ENCODE measurements around the gene GRAMD1A.

GRAMD1A gene

DNA sequence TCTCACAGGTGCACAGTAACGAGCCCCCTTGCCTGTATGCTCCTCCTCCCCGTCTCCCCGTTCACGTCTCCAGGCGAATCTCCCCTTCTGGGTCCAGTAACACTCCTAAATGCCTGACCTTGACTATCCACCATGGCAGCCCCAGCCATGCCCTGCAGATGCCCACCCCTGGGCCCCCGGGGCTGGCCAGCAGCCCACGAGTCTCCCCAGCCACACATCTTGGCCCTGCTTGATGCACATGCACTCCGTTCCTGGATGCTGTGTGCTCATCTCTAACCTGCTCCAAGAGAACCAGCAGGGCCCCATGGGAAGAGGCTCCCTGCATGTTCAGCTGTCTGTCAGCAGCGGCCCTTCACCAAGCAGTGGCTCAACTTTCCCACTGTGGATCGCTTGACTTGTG lies 73.4 kb downstream of the GRAMD1A start:
- TF ChIP-seq, protein P1, sequence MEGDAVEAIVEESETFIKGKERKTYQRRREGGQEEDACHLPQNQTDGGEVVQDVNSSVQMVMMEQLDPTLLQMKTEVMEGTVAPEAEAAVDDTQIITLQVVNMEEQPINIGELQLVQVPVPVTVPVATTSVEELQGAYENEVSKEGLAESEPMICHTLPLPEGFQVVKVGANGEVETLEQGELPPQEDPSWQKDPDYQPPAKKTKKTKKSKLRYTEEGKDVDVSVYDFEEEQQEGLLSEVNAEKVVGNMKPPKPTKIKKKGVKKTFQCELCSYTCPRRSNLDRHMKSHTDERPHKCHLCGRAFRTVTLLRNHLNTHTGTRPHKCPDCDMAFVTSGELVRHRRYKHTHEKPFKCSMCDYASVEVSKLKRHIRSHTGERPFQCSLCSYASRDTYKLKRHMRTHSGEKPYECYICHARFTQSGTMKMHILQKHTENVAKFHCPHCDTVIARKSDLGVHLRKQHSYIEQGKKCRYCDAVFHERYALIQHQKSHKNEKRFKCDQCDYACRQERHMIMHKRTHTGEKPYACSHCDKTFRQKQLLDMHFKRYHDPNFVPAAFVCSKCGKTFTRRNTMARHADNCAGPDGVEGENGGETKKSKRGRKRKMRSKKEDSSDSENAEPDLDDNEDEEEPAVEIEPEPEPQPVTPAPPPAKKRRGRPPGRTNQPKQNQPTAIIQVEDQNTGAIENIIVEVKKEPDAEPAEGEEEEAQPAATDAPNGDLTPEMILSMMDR (IDR thresholded peaks at IDR 0.05; ENCODE audit: low read depth, low read length): no peak
- no peak overlapping the region for H3K4me3 ChIP-seq (replicated peaks in 1 of 2; ENCODE audit: low read depth in 2 of 2, low read length in 2 of 2)
- DNase-seq (ENCODE audit: low read depth in 2 of 2): no peak

GRCh38 chr19:35073941-35074340 lies 73.8 kb downstream of the GRAMD1A start:
- no peak for DNase-seq (ENCODE audit: low read depth in 2 of 2)
- TF ChIP-seq, protein P1 (IDR thresholded peaks at IDR 0.05; ENCODE audit: low read depth, low read length): no peak
- no peak overlapping the region for H3K4me3 ChIP-seq (replicated peaks in 1 of 2; ENCODE audit: low read depth in 2 of 2, low read length in 2 of 2)

DNA sequence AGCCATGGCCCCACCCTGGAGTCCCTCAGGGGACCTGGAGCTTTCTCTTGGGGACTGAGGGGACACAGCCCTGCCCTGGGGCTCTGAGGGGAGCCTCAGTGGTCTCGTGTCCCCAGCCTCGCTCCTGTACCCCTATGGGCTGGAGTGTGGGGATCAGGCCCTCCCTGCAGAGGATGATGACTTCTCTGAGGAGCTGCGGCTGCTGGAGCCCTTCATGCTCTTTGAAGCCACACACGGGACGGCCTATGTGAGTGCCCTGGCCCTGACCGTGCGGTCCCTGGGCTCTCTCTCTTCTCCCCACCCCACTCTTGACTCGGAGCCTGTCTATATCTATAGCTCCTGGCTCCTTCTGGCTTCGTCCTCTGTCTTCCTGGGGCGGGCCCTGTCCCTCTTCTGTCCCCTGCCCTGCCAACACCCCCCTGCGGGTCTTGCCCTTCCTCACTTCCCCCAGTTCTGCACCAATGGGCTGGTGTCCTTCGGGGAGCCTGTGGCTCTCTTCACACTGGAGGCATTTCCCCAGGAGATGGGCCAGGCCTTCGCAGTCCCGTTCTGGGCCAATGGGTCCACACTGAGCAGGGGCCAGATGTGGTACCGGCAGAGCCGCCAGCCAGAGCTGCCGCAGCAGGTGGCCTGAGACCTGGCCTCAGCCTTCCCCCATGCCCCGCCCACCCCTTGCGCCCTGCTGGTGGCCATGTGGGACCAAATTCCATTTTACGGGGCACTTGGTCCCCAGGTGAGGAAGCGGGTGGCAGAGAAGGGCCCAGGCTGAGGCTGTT lies 74.5 kb downstream of the GRAMD1A start:
- DNase-seq (ENCODE audit: low read depth in 2 of 2): no peak
- no peak overlapping the region for H3K4me3 ChIP-seq (replicated peaks in 1 of 2; ENCODE audit: low read depth in 2 of 2, low read length in 2 of 2)
- TF ChIP-seq, protein P1 (IDR thresholded peaks at IDR 0.05; ENCODE audit: low read depth, low read length): no peak

GRCh38 chr19:35075202-35076025 lies 75.3 kb downstream of the GRAMD1A start:
- TF ChIP-seq, protein P1 (IDR thresholded peaks at IDR 0.05; ENCODE audit: low read depth, low read length): no peak
- DNase-seq (ENCODE audit: low read depth in 2 of 2): no peak

DNA sequence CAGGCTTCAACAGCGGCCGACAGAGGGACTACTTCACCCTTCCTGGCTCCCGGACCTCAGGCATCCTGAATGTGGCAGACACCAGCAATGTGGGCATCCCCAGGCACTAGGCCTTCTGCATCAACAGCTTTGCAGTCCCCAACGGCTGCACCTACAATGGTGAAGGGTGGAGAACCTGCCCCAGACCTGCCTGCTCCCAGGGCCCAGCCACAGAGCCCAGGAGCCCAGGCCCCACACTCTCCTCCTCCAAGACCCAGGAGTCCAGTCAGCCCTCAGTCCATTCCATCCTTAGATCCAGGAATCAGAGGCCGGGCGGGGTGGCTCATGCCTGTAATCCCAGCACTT lies 75.9 kb downstream of the GRAMD1A start:
- no peak for DNase-seq (ENCODE audit: low read depth in 2 of 2)
- H3K4me3 ChIP-seq (replicated peaks in 1 of 2; ENCODE audit: low read depth in 2 of 2, low read length in 2 of 2): no peak overlapping the region
- TF ChIP-seq, protein P1 (IDR thresholded peaks at IDR 0.05; ENCODE audit: low read depth, low read length): no peak

More at GRCh38 chr19:35075202-35076025, 75.3 kb downstream of the GRAMD1A start:
- no peak overlapping the region for H3K4me3 ChIP-seq (replicated peaks in 1 of 2; ENCODE audit: low read depth in 2 of 2, low read length in 2 of 2)

All from cardiac fibroblast (primary cell).